Pancreas (tissue), 10 donors: ENCODE measurements around the gene ZC3H4. TPM values are rescaled to one million over a fixed set of nuclear protein-coding genes. Genes with fewer than 3 reads are reported as not detected.

ENCODE experiments used
- ATAC-seq, 4 donors: fragments of 200-7000 bp; cut with Tn5 transposase; one replicate each; pipeline versions ENCODE4 v1.8.0 to v1.9.1; 2020; ENCODE audit warnings: mild to moderate bottlenecking in 4 of 4, moderate library complexity in 4 of 4
- DNase-seq, 6 donors: peaks; one replicate each; pipeline ENCODE4 v3.0.0-alpha.2; 2020
- FAIRE-seq: peaks from 2 replicates; lab custom pipeline; 2012; peaks lifted over from hg19 to GRCh38; lab: Jason Lieb, UNC
- H3K27ac ChIP-seq, 4 donors: fragments of 200-600 bp; sonication (generic); 1 replicate in 3 of 4; 2 replicates in 1 of 4; pipeline versions ENCODE4 v1.5.0 to v1.8.0; 2020
- H3K27me3 ChIP-seq, 4 donors: fragments of 200-600 bp; one replicate each; pipeline ENCODE4 v1.8.0; 2021
- H3K36me3 ChIP-seq, 3 donors: fragments of 200-600 bp; sonication (generic) in 1 of 3; one replicate each; pipeline versions ENCODE4 v1.5.0 to v1.8.0; 2020 to 2021
- H3K4me1 ChIP-seq, 3 donors: fragments of 200-600 bp; one replicate each; pipeline ENCODE4 v1.8.0; 2021
- H3K4me3 ChIP-seq, 4 donors: fragments of 200-600 bp; sonication (generic) in 2 of 4; one replicate each; pipeline versions ENCODE4 v1.5.0 to v1.8.0; 2020 to 2021
- H3K9me3 ChIP-seq, 4 donors: fragments of 200-600 bp; one replicate each; pipeline ENCODE4 v1.8.0; 2021
- WGBS, 2 donors: extraction: QIAGEN DNeasy Blood & Tissue Kit; methylation state at CpG; one replicate each; pipeline ENCODE4 v1.1.7; 2013; 5-methylcytosine and 5-hydroxymethylcytosine counted together
- intact Hi-C, 3 donors: fragments of 100-400 bp; cut with DNase I; formaldehyde crosslinking; loops; one replicate each; pipeline versions ENCODE4 v1.11.1 to v1.14.2; 2022
- polyA plus RNA-seq, 2 donors: library from polyadenylated mRNA; stranded (reverse); fragments of 200-250 nt; gene quantifications; one replicate each; pipeline ENCODE4 v1.2.3, GENCODE V29; 2013
- total RNA-seq, 6 donors: library from RNA; stranded (reverse); fragmentation: NEBNext Ultra II Directional in 4 of 6; extraction: Animal tissue kit (Norgen Biotek cat#: 25700) in 4 of 6; gene quantifications; one replicate each; pipeline versions ENCODE4 v1.2.1 to v1.2.4, GENCODE V29; 2021 to 2023
- TF ChIP-seq, protein P1 (sequence below), 4 donors: fragments of 200-600 bp; sonication (generic) in 3 of 4; IDR thresholded peaks; one replicate each; pipeline versions ENCODE4 v1.5.0 to v1.8.0; 2021; ENCODE audit warnings: antibody characterized with exemption in 4 of 4
- donor health status: healthy with polysubstance abuse.
- donor health status: DM: no; HTN: no; CAD: no; lungs with moderate emphysema.
- donor health status: DM: no; HTN: no; CAD: no.
- donor health status: control.
- donor health status: control.
- donor health status: Bipolar disorder and iron deficiency.
- donor health status: DM: yes; HTN: yes; CAD: no.
- donor health status: DM: no; HTN: no; CAD: no.
- donor health status: DM: no; HTN: no; CAD: no.
- donor health status: DM: yes; HTN: yes; CAD: no.

Gene ZC3H4
- total and polyA plus RNA-seq, 8 donors = 8.1 to 30.4 (median 19.1) TPM

- no peaks in the 10 kb centered on the region for H3K9me3 ChIP-seq
- H3K4me1 ChIP-seq = no peaks in the 10 kb centered on the region
- TF ChIP-seq, protein P1, sequence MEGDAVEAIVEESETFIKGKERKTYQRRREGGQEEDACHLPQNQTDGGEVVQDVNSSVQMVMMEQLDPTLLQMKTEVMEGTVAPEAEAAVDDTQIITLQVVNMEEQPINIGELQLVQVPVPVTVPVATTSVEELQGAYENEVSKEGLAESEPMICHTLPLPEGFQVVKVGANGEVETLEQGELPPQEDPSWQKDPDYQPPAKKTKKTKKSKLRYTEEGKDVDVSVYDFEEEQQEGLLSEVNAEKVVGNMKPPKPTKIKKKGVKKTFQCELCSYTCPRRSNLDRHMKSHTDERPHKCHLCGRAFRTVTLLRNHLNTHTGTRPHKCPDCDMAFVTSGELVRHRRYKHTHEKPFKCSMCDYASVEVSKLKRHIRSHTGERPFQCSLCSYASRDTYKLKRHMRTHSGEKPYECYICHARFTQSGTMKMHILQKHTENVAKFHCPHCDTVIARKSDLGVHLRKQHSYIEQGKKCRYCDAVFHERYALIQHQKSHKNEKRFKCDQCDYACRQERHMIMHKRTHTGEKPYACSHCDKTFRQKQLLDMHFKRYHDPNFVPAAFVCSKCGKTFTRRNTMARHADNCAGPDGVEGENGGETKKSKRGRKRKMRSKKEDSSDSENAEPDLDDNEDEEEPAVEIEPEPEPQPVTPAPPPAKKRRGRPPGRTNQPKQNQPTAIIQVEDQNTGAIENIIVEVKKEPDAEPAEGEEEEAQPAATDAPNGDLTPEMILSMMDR (IDR thresholded peaks at IDR 0.05) = no peak
- 79 to 89% methylated on average over 8 of the region's 8 CpGs for WGBS, 2 donors
- H3K27me3 ChIP-seq = peaks cover 0 to 24% (median under 1%) of the 10 kb centered on the region in 4 donors
- no peak for DNase-seq
- intact Hi-C loops = no loop called here
- no peaks in the 10 kb centered on the region for H3K36me3 ChIP-seq
- FAIRE-seq = no peak
- ATAC-seq = no peak
- no peak overlapping the region for H3K27ac ChIP-seq
- no peak overlapping the region for H3K4me3 ChIP-seq
These were observed 86.7 kb downstream of the ZC3H4 start for GRCh38 chr19:47026889-47027288.

GRCh38 chr19:47026156-47026555 lies 87.4 kb downstream of the ZC3H4 start:
- H3K27ac ChIP-seq = no peak overlapping the region
- intact Hi-C loops = no loop called here
- no peak for FAIRE-seq

GRCh38 chr19:47024502-47024901 lies 89.1 kb downstream of the ZC3H4 start:
- H3K36me3 ChIP-seq = no peaks in the 10 kb centered on the region
- no peak for DNase-seq
- peaks cover 0 to 36% (median 6%) of the 10 kb centered on the region in 4 donors for H3K27me3 ChIP-seq
- FAIRE-seq = no peak
- no peak overlapping the region for H3K4me3 ChIP-seq
- H3K27ac ChIP-seq = no peak overlapping the region
- H3K4me1 ChIP-seq = peaks cover 8 to 10% (median 9%) of the 10 kb centered on the region in 3 donors
- TF ChIP-seq, protein P1 (IDR thresholded peaks at IDR 0.05) = no peak
- no peaks in the 10 kb centered on the region for H3K9me3 ChIP-seq
- 49 to 56% methylated on average over 5 of the region's 5 CpGs for WGBS, 2 donors
- intact Hi-C loops = no loop called here
- no peak for ATAC-seq

More at GRCh38 chr19:47026156-47026555, 87.4 kb downstream of the ZC3H4 start:
- Histone ChIP-seq H3K9me3 (no peaks in the 10 kb centered on the region), H3K27me3 (peaks cover 0 to 31% (median 4%) of the 10 kb centered on the region in 4 donors), H3K4me3 (no peak overlapping the region), H3K36me3 (no peaks in the 10 kb centered on the region), H3K4me1 (peaks cover 0 to 6% (median 5%) of the 10 kb centered on the region in 3 donors)
- ATAC-seq (no peak), DNase-seq (no peak)
- TF ChIP-seq, protein P1 (IDR thresholded peaks at IDR 0.05) = no peak
- 74 to 95% methylated on average over 2 of the region's 2 CpGs for WGBS, 2 donors

DNA sequence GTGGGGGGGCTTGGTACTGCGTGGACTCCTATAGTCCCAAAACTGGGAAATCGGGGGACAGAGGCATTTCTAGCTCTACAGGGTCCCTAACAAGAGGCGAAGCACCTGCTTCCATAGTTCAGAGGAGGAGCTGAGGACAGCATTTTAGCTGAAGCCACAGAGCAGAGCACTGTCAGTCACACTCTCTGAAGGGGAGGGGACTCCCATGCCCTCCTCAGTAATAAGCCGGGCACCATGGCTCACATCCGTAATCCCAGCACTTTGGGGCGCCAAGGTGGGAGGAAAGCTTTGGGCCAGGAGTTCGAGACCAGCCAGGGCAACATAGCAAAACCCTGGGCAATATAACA lies 90.2 kb downstream of the ZC3H4 start:
- Histone ChIP-seq H3K9me3 (no peaks in the 10 kb centered on the region), H3K27me3 (peaks cover 0 to 36% (median 6%) of the 10 kb centered on the region in 4 donors), H3K27ac (no peak overlapping the region), H3K36me3 (no peaks in the 10 kb centered on the region), H3K4me3 (no peak overlapping the region), H3K4me1 (peaks cover 8 to 10% (median 9%) of the 10 kb centered on the region in 3 donors)
- 28% methylated on average over 7 of the region's 7 CpGs for WGBS, 2 donors
- ATAC-seq (no peak), FAIRE-seq (no peak), DNase-seq (no peak)
- TF ChIP-seq, protein P1 (IDR thresholded peaks at IDR 0.05) = no peak
- intact Hi-C loops = no loop called here

DNA sequence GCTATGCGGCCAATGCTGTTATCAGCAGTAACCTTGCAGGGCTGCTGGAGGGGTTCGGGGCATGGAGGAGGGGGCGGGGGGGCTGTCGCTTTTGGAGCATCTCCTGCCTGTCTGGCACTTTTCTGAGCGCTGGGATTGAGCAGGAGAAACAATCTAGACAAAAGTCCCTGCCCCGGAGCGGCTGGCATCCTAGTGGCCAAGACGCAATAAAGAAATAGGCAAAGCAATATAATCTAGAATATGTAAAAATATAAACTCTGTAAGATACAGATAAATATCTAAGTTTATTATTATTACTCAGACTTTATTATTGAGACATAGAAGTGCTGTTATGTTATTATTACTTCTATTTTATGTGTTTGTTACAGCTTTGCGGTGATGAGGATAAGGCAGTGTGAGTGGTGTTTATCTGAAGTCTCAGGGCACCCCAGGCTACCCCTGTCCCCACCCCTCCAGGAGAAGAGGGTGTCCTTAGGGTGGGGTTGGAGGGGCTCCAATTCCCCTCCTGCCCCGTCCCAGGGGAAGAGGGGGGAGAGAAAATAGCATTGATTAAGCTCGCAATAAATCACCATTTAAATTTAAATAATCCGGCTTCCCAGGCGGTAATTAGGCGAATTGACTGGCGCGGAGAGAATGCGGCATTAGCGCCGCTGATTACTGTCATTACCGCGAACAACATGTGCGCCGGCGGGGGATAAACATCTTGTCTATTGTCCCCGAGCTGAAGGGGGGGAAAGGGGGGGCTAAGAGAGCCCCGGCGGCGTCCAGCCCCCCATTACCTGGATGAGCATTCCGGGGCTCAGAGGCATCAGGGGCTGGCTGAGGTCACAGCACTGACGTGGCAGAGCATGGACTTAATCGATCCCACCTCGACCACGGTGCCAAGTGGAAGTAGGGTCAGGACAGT lies 90.8 kb downstream of the ZC3H4 start:
- H3K4me1 ChIP-seq = peaks cover 8 to 10% (median 9%) of the 10 kb centered on the region in 3 donors
- intact Hi-C loops = no loop called here
- peaks cover 0 to 36% (median 6%) of the 10 kb centered on the region in 4 donors for H3K27me3 ChIP-seq
- H3K36me3 ChIP-seq = no peaks in the 10 kb centered on the region
- H3K27ac ChIP-seq = no peak overlapping the region
- no peak overlapping the region for H3K4me3 ChIP-seq
- DNase-seq = no peak
- WGBS, 2 donors = 5 to 6% methylated on average over 33 of the region's 33 CpGs
- no peak for ATAC-seq
- TF ChIP-seq, protein P1 (IDR thresholded peaks at IDR 0.05) = no peak
- FAIRE-seq = no peak
- H3K9me3 ChIP-seq = no peaks in the 10 kb centered on the region
